ENCODE data around the gene PLPP3. TPM values are rescaled to one million over a fixed set of nuclear protein-coding genes. Genes with fewer than 3 reads are reported as not detected.
"Not testable (repeated sequence)": the region's sequence is repeated elsewhere in the genome, so short reads cannot be mapped to it uniquely, and the experiment has no call there.

PLPP3 gene
- total and polyA plus RNA-seq, 12 donors, result 16.2 to 136 (median 77.8) TPM

DNA sequence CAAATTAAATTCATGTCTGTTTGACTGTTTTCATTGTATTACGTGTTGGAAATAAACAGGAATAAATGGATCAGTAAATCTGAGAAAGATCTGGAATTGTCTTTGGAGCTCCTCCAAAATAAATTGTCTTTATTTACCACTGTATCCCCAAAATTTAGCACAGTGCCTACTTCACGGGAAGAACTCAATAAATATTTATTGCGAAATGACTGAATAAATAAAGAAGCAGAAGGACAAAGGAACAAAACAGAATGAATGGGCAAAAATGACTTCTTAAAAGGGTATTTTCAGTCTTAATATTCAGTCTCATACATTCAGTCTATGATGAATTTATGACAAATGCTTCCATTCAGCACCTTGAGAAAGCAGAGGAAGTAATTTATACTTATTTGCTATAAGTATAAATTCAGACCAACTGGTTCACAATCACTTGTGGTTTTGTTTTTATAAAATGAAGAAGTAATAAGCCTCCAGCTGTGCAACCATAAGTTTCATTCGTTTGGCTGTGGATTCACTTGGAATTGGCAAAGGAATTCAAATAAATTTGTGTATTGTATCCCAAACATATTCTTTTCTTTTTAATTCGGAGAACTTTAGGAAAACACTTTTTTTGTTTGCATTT lies 46.6 kb upstream of the PLPP3 start:
- H3K27ac ChIP-seq, result no peak overlapping the region
- peaks cover 0 to 9% (median 0%) of the 10 kb centered on the region in 7 donors for H3K27me3 ChIP-seq
- no peaks in the 10 kb centered on the region for H3K9me3 ChIP-seq
- DNase-seq (no peak), ATAC-seq (no peak)
- no peaks in the 10 kb centered on the region for H3K36me3 ChIP-seq
- no peak overlapping the region for H3K4me3 ChIP-seq
- no peaks in the 10 kb centered on the region for H3K4me1 ChIP-seq
- 75 to 79% methylated on average over 5 of the region's 5 CpGs for WGBS, 2 donors
- TF ChIP-seq, protein P1, sequence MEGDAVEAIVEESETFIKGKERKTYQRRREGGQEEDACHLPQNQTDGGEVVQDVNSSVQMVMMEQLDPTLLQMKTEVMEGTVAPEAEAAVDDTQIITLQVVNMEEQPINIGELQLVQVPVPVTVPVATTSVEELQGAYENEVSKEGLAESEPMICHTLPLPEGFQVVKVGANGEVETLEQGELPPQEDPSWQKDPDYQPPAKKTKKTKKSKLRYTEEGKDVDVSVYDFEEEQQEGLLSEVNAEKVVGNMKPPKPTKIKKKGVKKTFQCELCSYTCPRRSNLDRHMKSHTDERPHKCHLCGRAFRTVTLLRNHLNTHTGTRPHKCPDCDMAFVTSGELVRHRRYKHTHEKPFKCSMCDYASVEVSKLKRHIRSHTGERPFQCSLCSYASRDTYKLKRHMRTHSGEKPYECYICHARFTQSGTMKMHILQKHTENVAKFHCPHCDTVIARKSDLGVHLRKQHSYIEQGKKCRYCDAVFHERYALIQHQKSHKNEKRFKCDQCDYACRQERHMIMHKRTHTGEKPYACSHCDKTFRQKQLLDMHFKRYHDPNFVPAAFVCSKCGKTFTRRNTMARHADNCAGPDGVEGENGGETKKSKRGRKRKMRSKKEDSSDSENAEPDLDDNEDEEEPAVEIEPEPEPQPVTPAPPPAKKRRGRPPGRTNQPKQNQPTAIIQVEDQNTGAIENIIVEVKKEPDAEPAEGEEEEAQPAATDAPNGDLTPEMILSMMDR (IDR thresholded peaks at IDR 0.05), result no peak
- intact Hi-C loops (cut with DNase I), result no loop called here

DNA sequence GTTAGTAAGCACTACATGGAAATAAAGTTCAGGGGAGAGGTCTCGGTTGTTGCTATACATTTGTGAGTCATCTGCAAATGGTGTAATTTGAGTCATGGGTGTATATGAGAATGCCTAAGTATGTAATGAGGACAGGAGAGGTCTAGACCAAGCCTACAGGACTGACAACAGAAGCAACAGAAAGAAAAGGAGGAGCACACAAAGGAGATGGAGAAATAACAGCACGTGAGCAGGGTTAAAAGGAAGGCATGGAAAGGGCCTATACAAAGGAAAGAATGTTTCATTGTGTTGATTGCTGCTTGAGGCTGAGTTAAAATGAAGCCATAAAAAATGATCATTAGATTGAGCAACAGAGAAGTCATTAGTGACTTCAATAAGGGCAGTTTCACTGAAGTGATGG lies 37.8 kb upstream of the PLPP3 start:
- WGBS, 2 donors, result 93 to 94% methylated on average over 2 of the region's 2 CpGs
- no peak overlapping the region for H3K27ac ChIP-seq
- no peaks in the 10 kb centered on the region for H3K4me1 ChIP-seq
- TF ChIP-seq, protein P1 (IDR thresholded peaks at IDR 0.05), result no peak
- ATAC-seq (no peak), DNase-seq (no peak)
- intact Hi-C loops (cut with DNase I), result no loop called here
- H3K27me3 ChIP-seq, result no peaks in the 10 kb centered on the region
- peaks cover 0 to 13% (median 0%) of the 10 kb centered on the region in 11 donors for H3K9me3 ChIP-seq
- no peak overlapping the region for H3K4me3 ChIP-seq
- H3K36me3 ChIP-seq, result no peaks in the 10 kb centered on the region

DNA sequence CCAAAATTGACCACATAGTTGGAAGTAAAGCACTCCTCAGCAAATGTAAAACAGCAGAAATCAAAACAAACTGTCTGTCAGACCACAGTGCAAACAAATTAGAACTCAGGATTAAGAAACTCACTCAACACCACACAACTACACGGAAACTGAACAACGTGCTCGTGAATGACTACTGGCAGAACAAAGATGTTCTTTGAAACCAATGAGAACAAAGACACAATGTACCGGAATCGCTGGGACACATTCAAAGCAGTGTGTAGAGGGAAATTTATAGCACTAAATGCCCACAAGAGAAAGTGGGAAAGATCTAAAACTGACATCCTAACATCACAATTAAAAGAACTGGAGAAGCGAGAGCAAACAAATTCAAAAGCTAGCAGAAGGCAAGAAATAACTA lies 31.4 kb upstream of the PLPP3 start:
- H3K27me3 ChIP-seq; H3K27ac ChIP-seq; DNase-seq; H3K4me3 ChIP-seq; ATAC-seq; H3K4me1 ChIP-seq; intact Hi-C loops (cut with DNase I); H3K36me3 ChIP-seq: not testable (repeated sequence)
- H3K9me3 ChIP-seq, result peaks cover 0 to 13% (median 0%) of the 10 kb centered on the region in 11 donors
- 93 to 94% methylated on average over 6 of the region's 6 CpGs for WGBS, 2 donors

DNA sequence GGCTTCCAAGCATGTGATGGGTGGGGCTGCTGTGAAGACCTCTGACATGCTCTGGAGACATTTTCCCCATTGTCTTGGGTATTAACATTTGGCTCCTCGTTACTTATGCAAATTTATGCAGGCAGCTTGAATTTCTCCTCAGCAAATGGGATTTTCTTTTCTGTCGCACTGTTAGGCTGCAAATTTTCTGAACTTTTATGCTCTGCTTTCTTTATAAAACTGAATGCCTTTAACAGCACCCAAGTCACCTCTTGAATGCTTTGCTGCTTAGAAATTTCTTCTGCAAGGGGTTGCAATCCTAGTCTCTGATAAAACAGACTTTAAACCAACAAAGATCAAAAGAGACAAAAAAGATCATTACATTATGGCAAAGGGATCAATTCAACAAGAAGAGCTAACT lies 30.7 kb upstream of the PLPP3 start:
- H3K27me3 ChIP-seq; ATAC-seq; H3K27ac ChIP-seq; H3K36me3 ChIP-seq; DNase-seq; H3K4me1 ChIP-seq; H3K4me3 ChIP-seq; intact Hi-C loops (cut with DNase I): not testable (repeated sequence)
- H3K9me3 ChIP-seq, result peaks cover 0 to 13% (median 0%) of the 10 kb centered on the region in 11 donors
- 30 to 65% methylated on average over 2 of the region's 2 CpGs for WGBS, 2 donors

DNA sequence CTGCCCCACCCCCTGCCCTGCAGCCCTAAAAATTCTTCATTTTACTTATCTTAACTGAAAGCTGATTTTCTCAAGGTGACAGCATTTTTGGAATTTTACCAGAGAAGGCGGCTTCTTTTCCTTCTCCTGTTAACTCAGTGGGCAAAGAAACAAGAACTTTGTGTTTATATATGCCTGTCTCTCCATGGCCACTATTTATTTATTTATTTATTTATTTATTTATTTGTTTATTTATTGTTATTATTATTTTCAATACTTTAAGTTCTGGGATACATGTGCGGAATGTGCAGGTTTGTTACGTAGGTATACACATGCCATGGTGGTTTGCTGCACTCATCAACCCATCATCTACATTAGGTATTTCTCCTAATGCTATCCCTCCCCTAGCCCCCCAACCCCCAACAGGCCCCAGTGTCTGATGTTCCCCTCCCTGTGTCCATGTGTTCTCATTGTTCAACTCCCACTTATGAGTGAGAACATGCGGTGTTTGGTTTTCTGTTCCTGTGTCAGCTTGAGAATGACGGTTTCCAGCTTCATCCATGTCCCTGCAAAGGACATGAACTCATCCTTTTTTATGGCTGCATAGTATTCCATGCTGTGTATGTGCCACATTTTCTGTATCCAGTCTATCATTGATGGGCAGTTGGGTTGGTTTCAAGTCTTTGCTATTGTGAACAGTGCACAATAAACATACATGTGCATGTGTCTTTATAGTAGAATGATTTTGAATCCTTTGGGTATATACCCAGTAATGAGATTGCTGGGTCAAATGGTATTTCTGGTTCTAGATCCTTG lies 16.2 kb upstream of the PLPP3 start:
- ATAC-seq, H3K27ac ChIP-seq, H3K27me3 ChIP-seq, H3K36me3 ChIP-seq, H3K4me1 ChIP-seq, H3K4me3 ChIP-seq, DNase-seq: not testable (repeated sequence)
- peaks cover 0 to 20% (median 0%) of the 10 kb centered on the region in 11 donors for H3K9me3 ChIP-seq
- intact Hi-C loops (cut with DNase I), result loop anchor here in 1 of 10 donors (10.0 kb wide), 1 partner anchor 1461 kb away; no protein-coding TSS in a partner anchor
- 96% methylated on average over 5 of the region's 5 CpGs for WGBS, 2 donors
